SW 1271 (cell line): Measurements from ENCODE around the gene EAF2.
A peak's percentile ranks its signal among the peaks of the same experiment; 100 is the strongest.
"Not testable (repeated sequence)": the region's sequence is repeated elsewhere in the genome, so short reads cannot be mapped to it uniquely, and the experiment has no call there.

Experiments used
- DNase-seq, 2 experiments: peaks; one replicate each; lab custom pipeline; 2025; lab: John Stamatoyannopoulos, UW

EAF2 gene

GRCh38 chr3:121863247-121863646, 28.2 kb downstream of the EAF2 start:
- DNase-seq, result not testable (repeated sequence)

- no peak for DNase-seq
These were observed 28.8 kb downstream of the EAF2 start for GRCh38 chr3:121863801-121864200.

- DNase-seq, result no peak
These were observed 34.7 kb downstream of the EAF2 start for GRCh38 chr3:121869736-121870135.

GRCh38 chr3:121870717-121871116, 35.7 kb downstream of the EAF2 start:
- no peak for DNase-seq

- no peak for DNase-seq
These were observed 36.4 kb downstream of the EAF2 start for GRCh38 chr3:121871430-121871829.

- DNase-seq, result no peak
These were observed 43.4 kb downstream of the EAF2 start for GRCh38 chr3:121878411-121878810.

- DNase-seq, result peak in 1 of 2 experiments; percentile 32
These were observed 48.5 kb downstream of the EAF2 start for GRCh38 chr3:121883507-121883906.

- no peak for DNase-seq
These were observed 50.4 kb downstream of the EAF2 start for GRCh38 chr3:121885386-121885785.

GRCh38 chr3:121894301-121894990, 59.4 kb downstream of the EAF2 start, which contains the start of gene SLC15A2:
Gene SLC15A2 (plus strand): TSS chr3:121894401. CDS start chr3:121894477, 76 bp downstream.
- DNase-seq, result no peak

- DNase-seq, result no peak
These were observed 60.1 kb downstream of the EAF2 start for GRCh38 chr3:121895121-121895520.

- no peak for DNase-seq
These were observed 60.7 kb downstream of the EAF2 start for GRCh38 chr3:121895736-121896135.

GRCh38 chr3:121896823-121897222, 61.8 kb downstream of the EAF2 start:
- DNase-seq, result no peak

GRCh38 chr3:121897296-121897695, 62.3 kb downstream of the EAF2 start:
- DNase-seq, result no peak

- DNase-seq, result no peak
These were observed 78.4 kb downstream of the EAF2 start for GRCh38 chr3:121913305-121913990.

GRCh38 chr3:121914081-121914998, 79.3 kb downstream of the EAF2 start:
- DNase-seq, result no peak

GRCh38 chr3:121916189-121916588, 81.2 kb downstream of the EAF2 start:
- no peak for DNase-seq

- no peak for DNase-seq
These were observed 83.9 kb downstream of the EAF2 start for GRCh38 chr3:121918779-121919483.

GRCh38 chr3:121924734-121925133, 89.7 kb downstream of the EAF2 start:
- DNase-seq, result no peak

- DNase-seq, result no peak
These were observed 91.4 kb downstream of the EAF2 start for GRCh38 chr3:121926380-121926779.
